PC-3 (cell line): ENCODE data around the gene POU2F1. TPM values are rescaled to one million over a fixed set of nuclear protein-coding genes. Genes with fewer than 3 reads are reported as not detected.

Experiments
- ATAC-seq: fragments of 200-7000 bp; cut with Tn5 transposase; 2 replicates; pipeline ENCODE4 v1.9.1; 2020; ENCODE audit warnings: mild to moderate bottlenecking, moderate library complexity
- BruUV-seq: library from RNA; stranded (reverse); fragments of 400-500 nt; replicated peaks from 2 replicates; lab custom pipeline; 2021; lab: Mats Ljungman, UMichigan
- CTCF ChIA-PET: fragments of 300-600 bp; sonication (Branson Sonifier 250); formaldehyde crosslinking; loops from one replicate; lab custom pipeline; 2022; ENCODE audit warnings: antibody characterized with exemption; lab: Charles Lee
- POLR2A ChIA-PET: fragments of 300-600 bp; sonication (Branson Sonifier 250); formaldehyde crosslinking; loops from one replicate; lab custom pipeline; 2022; ENCODE audit warnings: antibody characterized with exemption; ENCODE audit not compliant: unreplicated experiment; lab: Charles Lee
- DNase-seq: peaks from one replicate; pipeline ENCODE4 v3.0.0-alpha.2; 2015
- H2AFZ ChIP-seq: fragments of 300-600 bp; sonication (generic); 2 replicates; pipeline ENCODE4 v1.6.0; 2016; ENCODE audit warnings: antibody characterized with exemption, low read length
- H3F3A ChIP-seq: fragments of 300-600 bp; sonication (generic); one replicate; pipeline ENCODE4 v1.6.0; 2017; ENCODE audit warnings: antibody characterized with exemption, low read length, control low read depth, mild to moderate bottlenecking; ENCODE audit not compliant: unreplicated experiment
- H3K27ac ChIP-seq: fragments of 300-600 bp; sonication (generic); 2 replicates; pipeline ENCODE4 v1.5.1; 2016; ENCODE audit warnings: mild to moderate bottlenecking, low read length
- H3K27me3 ChIP-seq: fragments of 300-600 bp; sonication (generic); 2 replicates; pipeline ENCODE4 v1.6.1; 2016; ENCODE audit warnings: low read length, mixed read lengths
- H3K36me3 ChIP-seq: fragments of 300-600 bp; sonication (generic); 2 replicates; pipeline ENCODE4 v1.6.1; 2016; ENCODE audit warnings: low read depth, mixed run types, low read length, mixed read lengths
- H3K4me1 ChIP-seq: fragments of 300-600 bp; sonication (generic); 2 replicates; pipeline ENCODE4 v1.5.1; 2016; ENCODE audit warnings: low read length; ENCODE audit not compliant: insufficient read depth
- H3K4me2 ChIP-seq: fragments of 300-600 bp; sonication (generic); 2 replicates; pipeline ENCODE4 v1.6.0; 2016; ENCODE audit warnings: low read length
- H3K4me3 ChIP-seq: fragments of 300-600 bp; sonication (generic); 2 replicates; pipeline ENCODE4 v1.5.1; 2016; ENCODE audit warnings: mild to moderate bottlenecking, low read length, mixed read lengths
- H3K79me2 ChIP-seq: fragments of 300-600 bp; sonication (generic); 2 replicates; pipeline ENCODE4 v1.6.1; 2017; ENCODE audit warnings: low read length, mixed read lengths
- H3K9ac ChIP-seq: fragments of 300-600 bp; sonication (generic); 2 replicates; pipeline ENCODE4 v1.6.0; 2016; ENCODE audit warnings: mild to moderate bottlenecking, low read length
- H3K9me2 ChIP-seq: fragments of 300-600 bp; sonication (generic); replicated peaks from 2 replicates; pipeline ENCODE4 v1.6.1; 2016; ENCODE audit warnings: mixed run types, low read length, mixed read lengths
- H3K9me3 ChIP-seq: fragments of 300-600 bp; sonication (generic); 2 replicates; pipeline ENCODE4 v1.6.1; 2016; ENCODE audit warnings: low read length, mixed read lengths
- H4K20me1 ChIP-seq: fragments of 300-600 bp; sonication (generic); 2 replicates; pipeline ENCODE4 v1.6.1; 2016; ENCODE audit warnings: low read length, mixed read lengths
- CTCF ChIP-seq: fragments of 300-600 bp; sonication (generic); conservative IDR thresholded peaks from 2 replicates; pipeline ENCODE4 v1.5.1; 2017; ENCODE audit warnings: antibody characterized with exemption, low read depth, mild to moderate bottlenecking, low read length
- EZH2 ChIP-seq: fragments of 300-600 bp; sonication (generic); IDR thresholded peaks from one replicate; pipeline ENCODE4 v1.6.1; 2017; ENCODE audit warnings: antibody characterized with exemption, mild to moderate bottlenecking, low read length; ENCODE audit not compliant: unreplicated experiment
- EZH2phosphoT487 ChIP-seq: fragments of 300-600 bp; sonication (generic); IDR thresholded peaks from 2 replicates; pipeline ENCODE4 v1.6.1; 2018; ENCODE audit warnings: mild to moderate bottlenecking, antibody characterized with exemption, low read length, borderline replicate concordance
- intact Hi-C: fragments of 100-400 bp; cut with micrococcal nuclease; formaldehyde crosslinking; loops from 2 replicates; pipeline ENCODE4 v1.9.0; 2023
- total RNA-seq: library from RNA; depleted of rRNA; stranded (reverse); fragments of >200 nt; gene quantifications from 2 replicates; pipeline ENCODE4 v1.2.3, GENCODE V29; 2014

POU2F1 gene
- total RNA-seq, 1 experiment from 2014 or later: 8.7 TPM

GRCh38 chr1:167433884-167434283, 213.2 kb downstream of the POU2F1 start:
- H3K9ac ChIP-seq: no peak overlapping the region
- no peaks in the 10 kb centered on the region for H3F3A ChIP-seq
- H3K4me2 ChIP-seq: no peak overlapping the region
- intact Hi-C loops: no loop called here
- no peak overlapping the region for H2AFZ ChIP-seq
- no peaks in the 10 kb centered on the region for H3K79me2 ChIP-seq
- H3K27me3 ChIP-seq: no peaks in the 10 kb centered on the region
- POLR2A ChIA-PET: interaction anchor here (0.6 kb wide), 1 partner anchor 183 kb away, joined by 3 read pairs; no protein-coding TSS in a partner anchor
- DNase-seq (no peak), ATAC-seq (no peak)
- no peaks in the 10 kb centered on the region for H3K9me3 ChIP-seq
- CTCF ChIA-PET: no interaction called here
- H3K4me3 ChIP-seq: no peak overlapping the region
- no peaks in the 10 kb centered on the region for H3K36me3 ChIP-seq
- H3K9me2 ChIP-seq: no peaks in the 10 kb centered on the region
- no peaks in the 10 kb centered on the region for H4K20me1 ChIP-seq
- no peaks in the 10 kb centered on the region for H3K4me1 ChIP-seq
- no TSS peak for BruUV-seq
- no peak overlapping the region for H3K27ac ChIP-seq
- TF ChIP-seq CTCF (no peak), EZH2phosphoT487 (no peak), EZH2 (no peak)

GRCh38 chr1:167434306-167434705, 213.6 kb downstream of the POU2F1 start:
- Histone ChIP-seq H2AFZ (no peak overlapping the region), H3K9ac (no peak overlapping the region), H3K36me3 (no peaks in the 10 kb centered on the region), H3K4me1 (no peaks in the 10 kb centered on the region), H3K27me3 (no peaks in the 10 kb centered on the region), H3K9me3 (no peaks in the 10 kb centered on the region), H3K79me2 (no peaks in the 10 kb centered on the region), H3K4me2 (no peak overlapping the region), H3F3A (no peaks in the 10 kb centered on the region), H3K4me3 (no peak overlapping the region), H4K20me1 (no peaks in the 10 kb centered on the region), H3K9me2 (no peaks in the 10 kb centered on the region), H3K27ac (no peak overlapping the region)
- DNase-seq (no peak), ATAC-seq (no peak)
- intact Hi-C loops: no loop called here
- ChIA-PET CTCF (no interaction called here), POLR2A (no interaction called here)
- BruUV-seq: no TSS peak
- no peak for TF ChIP-seq CTCF
- TF ChIP-seq EZH2: no peak
- TF ChIP-seq EZH2phosphoT487: no peak

DNA sequence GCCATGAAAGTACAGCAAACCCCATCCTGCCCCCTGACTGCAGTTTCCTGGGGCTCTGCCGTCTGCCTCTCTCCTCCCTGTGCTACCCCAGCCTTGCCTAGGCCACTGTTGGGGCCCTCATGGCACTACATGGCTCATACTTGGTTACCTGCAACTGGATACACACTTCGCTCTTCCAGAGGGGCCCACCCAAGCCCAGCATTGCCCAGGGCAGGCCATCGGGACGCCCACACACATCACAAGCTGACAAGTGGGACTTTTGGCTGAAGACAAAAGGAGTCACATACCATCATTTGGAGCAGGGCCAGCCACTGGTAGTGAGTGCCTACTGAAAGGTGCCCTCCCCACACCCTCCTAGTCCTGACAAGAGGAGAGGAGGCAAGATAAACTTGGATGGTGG, 214.8 kb downstream of the POU2F1 start:
- no TSS peak for BruUV-seq
- no peak for TF ChIP-seq CTCF
- no peak for TF ChIP-seq EZH2
- TF ChIP-seq EZH2phosphoT487: no peak
- DNase-seq (no peak), ATAC-seq (no peak)
- Histone ChIP-seq H3K79me2 (no peaks in the 10 kb centered on the region), H3K9me3 (no peaks in the 10 kb centered on the region), H3K27me3 (no peaks in the 10 kb centered on the region), H3K4me3 (no peak overlapping the region), H3K9ac (no peak overlapping the region), H4K20me1 (no peaks in the 10 kb centered on the region), H2AFZ (no peak overlapping the region), H3K36me3 (no peaks in the 10 kb centered on the region), H3F3A (no peaks in the 10 kb centered on the region), H3K4me2 (no peak overlapping the region), H3K4me1 (no peaks in the 10 kb centered on the region), H3K27ac (no peak overlapping the region), H3K9me2 (no peaks in the 10 kb centered on the region)
- ChIA-PET POLR2A (no interaction called here), CTCF (no interaction called here)
- intact Hi-C loops: no loop called here
